ENCODE data around the gene FOXJ1.

Gene FOXJ1

DNA sequence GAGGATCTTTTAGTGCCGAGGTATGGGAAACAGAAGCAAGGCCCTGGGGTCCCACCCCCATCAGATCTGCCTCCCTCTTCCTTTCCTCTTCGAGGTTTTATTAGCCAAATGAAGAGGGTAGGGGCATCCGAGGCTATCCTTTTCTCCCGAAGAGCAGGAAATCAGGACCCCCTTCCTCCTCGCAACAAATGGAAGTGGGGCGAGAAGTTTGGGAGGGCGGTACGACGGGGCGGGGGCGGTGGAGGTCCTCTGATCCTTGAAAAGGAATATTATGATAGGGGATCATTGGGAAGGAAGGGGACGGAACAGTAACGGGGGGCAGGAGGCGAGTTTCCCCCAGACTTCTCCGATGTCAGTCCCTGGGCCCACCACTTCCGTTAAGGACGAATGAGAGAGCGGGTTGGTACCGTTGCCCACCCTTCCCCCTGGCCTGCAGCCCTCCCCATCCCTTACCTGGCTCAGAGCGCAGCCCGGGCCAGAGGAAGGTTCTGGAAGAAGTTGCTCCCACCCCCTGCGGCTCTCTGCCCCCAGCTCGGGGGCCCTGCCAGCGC, 309 bp downstream of the FOXJ1 start:
- DNase-seq: no peak

GRCh38 chr17:76139801-76140660, 1.0 kb downstream of the FOXJ1 start:
- peak; percentile 48 for DNase-seq

GRCh38 chr17:76138896-76139752, 1.9 kb downstream of the FOXJ1 start:
- DNase-seq: no peak

DNA sequence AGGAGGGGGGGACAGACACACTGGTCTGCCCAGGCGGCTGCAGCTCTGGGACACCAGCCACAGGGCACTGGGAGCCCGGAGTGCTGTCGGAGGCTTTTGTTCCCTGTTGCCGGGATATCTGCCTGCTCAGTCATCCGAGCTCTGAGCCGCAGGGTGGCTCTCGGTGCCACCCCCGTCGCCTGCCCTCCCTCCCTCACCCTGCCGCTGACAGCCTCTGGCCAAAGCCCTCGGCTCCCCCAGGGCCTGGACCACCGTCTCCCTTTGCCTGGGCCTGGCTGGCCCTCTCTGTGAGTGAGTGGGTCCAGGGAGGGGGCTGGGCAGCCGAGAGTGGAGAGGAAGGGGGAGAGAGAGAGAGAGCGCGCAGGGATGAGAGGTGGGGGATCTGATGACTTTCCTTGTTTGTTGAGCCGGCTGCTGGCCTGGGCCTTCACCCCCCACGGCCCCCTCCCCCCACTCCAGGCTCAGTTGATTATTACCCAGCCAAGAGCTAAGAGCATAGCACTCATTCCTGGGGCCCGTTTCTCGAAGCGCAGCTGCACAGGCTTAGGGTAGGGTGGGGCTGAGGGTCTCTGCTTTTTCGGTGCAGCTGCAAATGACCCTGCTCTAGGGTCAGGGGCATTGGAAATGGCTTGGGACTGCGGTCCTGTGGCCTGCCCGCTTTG, 2.7 kb downstream of the FOXJ1 start:
- no peak for DNase-seq

DNA sequence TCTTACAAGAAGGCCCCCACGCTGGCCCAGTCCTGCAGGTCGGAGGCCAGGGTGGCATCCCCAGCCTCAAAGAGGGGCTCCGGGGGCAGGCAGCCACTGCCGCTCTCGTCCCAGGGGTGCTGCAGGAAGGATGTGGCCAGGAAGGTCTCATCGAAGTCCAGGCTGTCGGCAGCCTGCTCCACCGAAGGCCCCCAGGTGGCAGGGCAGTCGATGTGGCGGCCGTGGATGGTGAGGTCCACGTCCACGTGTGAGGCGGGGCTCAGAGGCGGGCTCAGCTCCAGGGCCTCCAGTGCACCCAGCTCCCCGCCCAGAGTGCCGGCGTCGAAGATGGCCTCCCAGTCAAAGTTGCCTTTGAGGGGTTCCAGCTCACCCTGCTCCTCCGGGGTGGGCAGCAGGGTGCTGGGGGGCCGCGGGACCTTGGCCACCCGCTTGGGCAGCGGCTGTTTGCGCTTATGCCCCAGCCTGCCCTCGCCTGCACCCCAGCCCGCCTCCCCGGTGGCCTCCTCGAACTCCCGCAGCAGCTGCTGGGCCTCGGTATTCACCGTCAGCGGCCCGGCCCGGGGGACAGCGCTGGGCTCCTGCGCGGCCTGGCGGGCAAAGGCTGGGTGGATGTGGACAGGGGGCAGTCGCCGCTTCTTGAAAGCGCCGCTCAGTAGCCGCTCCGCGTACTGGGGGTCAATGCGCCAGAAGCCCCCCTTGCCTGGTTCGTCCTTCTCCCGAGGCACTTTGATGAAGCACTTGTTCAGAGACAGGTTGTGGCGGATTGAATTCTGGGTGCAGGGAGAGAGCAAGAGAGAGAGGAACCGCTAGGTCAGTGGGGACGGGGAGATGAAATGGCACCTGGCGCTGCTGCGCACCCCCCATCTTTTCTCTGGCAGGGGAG, 3.5 kb downstream of the FOXJ1 start:
- no peak for DNase-seq

DNA sequence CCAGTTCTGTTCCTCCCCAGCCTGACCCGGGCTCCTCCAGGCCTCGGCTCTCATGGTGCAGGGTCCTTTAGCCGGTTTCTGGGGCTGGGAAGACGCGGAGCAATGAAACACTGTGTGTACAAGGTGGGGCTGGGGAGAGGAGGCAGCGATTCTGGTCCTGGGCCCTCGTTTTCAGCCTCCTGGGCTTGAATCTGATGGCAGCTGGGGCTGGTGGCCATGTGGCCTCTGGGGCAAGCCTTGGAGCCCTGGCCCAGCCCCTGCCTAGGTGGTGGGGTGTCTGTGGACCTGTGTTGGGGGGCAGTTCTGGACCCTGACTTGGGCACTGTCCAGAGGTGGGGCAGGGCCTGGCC, 4.1 kb downstream of the FOXJ1 start:
- DNase-seq: no peak

GRCh38 chr17:76136276-76137000, 4.6 kb downstream of the FOXJ1 start:
- DNase-seq: no peak

DNA sequence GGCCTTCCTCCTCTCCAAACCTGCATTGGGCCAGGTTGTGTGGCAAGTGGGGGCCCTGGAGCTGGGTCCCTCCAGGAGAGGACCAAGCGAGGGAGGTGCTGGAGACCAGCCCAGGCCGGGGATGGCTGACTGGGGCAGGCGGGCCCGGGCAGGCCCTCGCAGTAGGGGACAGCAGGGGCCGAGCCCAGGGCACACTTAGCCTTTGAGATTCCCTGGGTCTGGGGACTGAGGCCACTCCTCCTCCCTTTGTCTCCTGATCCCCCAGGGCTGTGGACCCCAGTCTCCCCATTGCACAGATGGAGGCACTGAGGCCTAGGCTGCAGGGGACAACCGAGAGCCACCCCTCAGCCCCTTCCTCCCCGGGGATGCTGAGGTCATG, 5.2 kb downstream of the FOXJ1 start:
- DNase-seq: no peak

- DNase-seq: no peak
Observed at GRCh38 chr17:76134911-76135809, 5.9 kb downstream of the FOXJ1 start.

DNA sequence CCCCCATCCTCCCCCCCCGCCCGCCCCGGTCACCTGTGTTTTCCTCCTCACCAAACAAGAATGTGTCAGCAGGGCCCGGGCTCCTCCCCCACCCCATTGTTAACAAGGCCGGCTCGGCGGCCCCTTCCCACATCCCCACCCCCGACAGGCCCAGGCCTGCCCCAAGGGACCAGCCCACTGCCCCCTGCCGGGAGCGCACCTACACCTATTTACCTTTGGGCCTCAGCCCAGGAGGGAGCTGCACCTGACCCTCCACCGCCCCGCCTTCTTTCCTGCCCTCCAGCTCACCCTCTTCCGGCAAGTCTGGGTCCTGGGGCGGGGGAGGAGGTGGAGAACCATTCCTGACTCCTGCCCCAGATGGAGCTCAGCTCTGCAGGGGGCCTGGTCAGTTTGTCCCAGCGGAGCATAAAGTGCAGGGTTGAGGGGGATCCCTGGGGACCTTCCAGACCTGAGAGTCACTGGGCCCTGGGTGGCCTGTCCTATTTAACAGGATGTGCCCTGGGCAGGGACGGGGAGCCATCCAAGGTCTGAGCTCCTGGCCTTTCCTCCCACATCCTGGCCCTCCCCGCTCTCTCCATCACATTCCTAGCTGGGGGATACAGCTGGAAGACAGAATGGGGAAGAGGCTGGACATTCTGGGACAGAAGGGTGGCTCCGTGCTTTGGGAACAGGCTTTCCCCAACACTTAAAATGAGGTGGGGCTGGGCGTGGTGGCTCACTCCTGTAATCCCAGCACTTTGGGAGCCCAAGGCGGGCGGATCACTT, 8.3 kb downstream of the FOXJ1 start:
- no peak for DNase-seq

- no peak for DNase-seq
Observed at GRCh38 chr17:76131692-76132573, 9.1 kb downstream of the FOXJ1 start.

DNA sequence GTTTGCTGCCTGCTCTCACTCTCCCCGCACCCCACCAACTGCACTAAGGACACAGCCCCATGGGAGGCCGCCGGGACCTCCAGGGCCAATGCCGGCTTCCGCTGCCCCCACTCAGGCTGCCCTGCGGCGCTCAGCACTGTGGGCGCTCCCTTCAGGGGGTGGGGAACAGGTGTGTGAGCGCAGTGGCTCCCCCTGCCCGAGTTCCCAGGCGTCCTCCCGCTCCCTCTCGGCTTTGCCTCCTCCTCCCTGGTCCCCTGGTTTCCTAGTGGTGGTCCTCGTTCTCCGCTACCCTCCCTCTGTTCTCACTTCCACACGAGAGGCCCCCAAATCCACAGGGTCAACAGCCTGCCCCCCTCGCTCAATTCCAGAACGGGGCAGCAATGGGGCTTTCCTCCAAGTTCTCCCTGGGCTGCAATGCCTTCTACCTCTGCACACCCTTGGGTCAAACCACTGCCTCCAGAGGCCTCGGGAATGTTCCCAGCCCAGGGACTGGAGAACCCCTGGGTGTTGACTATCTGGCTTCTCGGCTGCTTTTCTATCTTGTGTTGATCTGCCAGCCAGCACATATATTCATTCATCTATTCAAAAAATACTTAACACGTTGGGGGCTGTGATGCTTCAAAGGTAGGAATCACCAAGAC, 9.9 kb downstream of the FOXJ1 start:
- DNase-seq: no peak

GRCh38 chr17:76130473-76130872, 10.6 kb downstream of the FOXJ1 start:
- DNase-seq: no peak

DNA sequence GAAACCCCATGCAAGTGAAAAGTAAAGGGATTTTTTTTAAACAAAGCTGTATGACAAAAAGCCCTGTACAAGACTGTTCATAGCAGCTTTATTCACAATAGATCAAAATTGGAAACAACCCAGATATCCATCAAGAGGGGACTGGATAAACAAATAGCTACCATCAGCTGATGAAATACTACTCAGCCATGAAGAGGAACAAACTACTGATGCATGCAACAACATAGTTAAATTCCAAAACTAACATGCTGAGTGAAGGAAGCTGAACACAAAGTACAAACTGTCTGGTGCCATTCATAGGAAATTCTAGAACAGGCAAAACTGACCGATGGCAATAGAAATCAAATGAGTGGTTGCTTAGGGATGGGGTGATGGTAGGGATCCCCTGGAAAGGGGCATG, 15.1 kb downstream of the FOXJ1 start:
- DNase-seq: no peak

DNA sequence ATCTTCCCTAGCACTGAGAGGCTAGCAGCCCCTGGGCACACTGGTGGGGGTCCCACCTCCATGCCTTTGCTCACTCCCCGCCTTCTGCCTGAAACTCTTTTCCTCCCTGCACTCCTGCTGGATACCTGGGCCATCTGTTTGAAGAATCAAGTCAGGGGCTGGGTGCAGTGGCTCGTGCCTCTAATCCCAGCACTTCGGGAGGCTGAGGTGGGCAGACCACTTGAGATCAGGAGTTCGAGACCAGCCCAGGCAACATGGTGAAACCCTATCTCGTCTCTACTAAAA, 15.7 kb downstream of the FOXJ1 start:
- no peak for DNase-seq

GRCh38 chr17:76124582-76125390, 16.3 kb downstream of the FOXJ1 start:
- DNase-seq: no peak

All from CD4-positive, alpha-beta T cell treated with Interleukin-10 for 1 hour (primary cell).